SH-SY5Y (cell line): ENCODE measurements around the gene CCK.

Experiments
- GATA2 ChIP-seq: IDR thresholded peaks from 2 replicates; pipeline ENCODE4 v1.6.1; 2011; ENCODE audit warnings: mild to moderate bottlenecking, low read depth, low read length
- GATA3 ChIP-seq: IDR thresholded peaks from 2 replicates; pipeline ENCODE4 v1.6.1; 2011; ENCODE audit warnings: low read depth, mild to moderate bottlenecking, low read length, moderate library complexity

DNA sequence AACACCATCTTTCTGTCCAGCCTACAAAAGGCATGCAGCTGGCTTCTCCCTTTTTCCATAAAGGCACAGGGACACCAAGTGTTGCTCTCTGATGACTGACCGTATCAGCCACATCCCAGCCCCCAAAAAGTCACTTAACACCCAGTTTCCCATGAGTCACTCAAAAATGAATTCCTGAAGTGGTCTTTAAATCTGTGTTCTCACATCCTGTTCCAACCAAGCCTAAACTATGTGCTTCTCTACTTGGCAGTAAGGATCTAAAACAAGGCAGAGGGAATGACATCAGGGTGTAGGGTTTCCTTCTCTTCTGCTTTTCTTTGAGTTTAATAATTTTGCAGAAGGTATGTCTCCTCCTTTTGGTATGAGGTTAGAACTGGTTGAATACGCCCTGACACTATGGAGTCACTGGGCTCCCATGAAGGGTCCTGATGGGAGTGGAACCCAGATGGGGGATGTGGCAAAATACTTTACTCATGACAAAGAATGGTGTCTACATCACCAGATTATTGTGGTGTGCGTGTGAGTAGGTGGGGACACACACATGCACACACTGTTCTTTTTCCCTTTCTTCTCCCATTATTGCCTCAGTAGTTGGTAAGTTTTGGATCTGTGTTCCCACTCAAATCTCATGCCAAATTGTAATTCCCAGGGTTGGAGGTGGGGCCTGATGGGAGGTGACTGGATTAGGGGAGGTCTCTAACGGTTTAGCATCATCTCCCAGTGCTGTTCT is 35.6 kb upstream of the CCK start:
- no peak for TF ChIP-seq GATA2
- TF ChIP-seq GATA3, result no peak
